Thyroid gland (tissue), 4 donors: ENCODE results near the gene KIF11.

Source experiments
- CTCF ChIP-seq, 6 experiments: fragments of 200-600 bp in 3 of 6; fragments of 450-650 bp in 3 of 6; sonication (generic) in 3 of 6; IDR thresholded peaks; one replicate each; pipeline ENCODE4 v1.5.1; 2016 to 2019; ENCODE audit warnings: antibody characterized with exemption in 6 of 6, mild to moderate bottlenecking in 2 of 6, inconsistent platforms in 1 of 6, moderate library complexity in 1 of 6
- POLR2A ChIP-seq, 2 donors: fragments of 450-650 bp; IDR thresholded peaks; one replicate each; pipeline ENCODE4 v1.6.1; 2017; ENCODE audit warnings: antibody characterized with exemption in 2 of 2, mild to moderate bottlenecking in 2 of 2, moderate library complexity in 1 of 2

GRCh38 chr10:92691591-92692079 lies 98.7 kb downstream of the KIF11 start:
- TF ChIP-seq CTCF (IDR thresholded peaks at IDR 0.05): no peak
- no peak for TF ChIP-seq POLR2A (IDR thresholded peaks at IDR 0.05)
